ENCODE results near the gene CD247. TPM values are rescaled to one million over a fixed set of nuclear protein-coding genes. Genes with fewer than 3 reads are reported as not detected.

The CD247 gene
- total and polyA plus RNA-seq, 9 of the 15 experiments (the other 6 are each of a cell fraction or from before 2014, with no cell fraction given) = 0.08 to 0.42 (median 0.28) TPM; not detected in 5

GRCh38 chr1:167453123-167453522, 65.2 kb downstream of the CD247 start:
- no peaks in the 10 kb centered on the region for H3K9me3 ChIP-seq (replicated peaks; ENCODE audit: control insufficient read depth, insufficient read depth, low read depth, low read length)
- H3K27ac ChIP-seq (ENCODE audit: extremely low read depth, low read depth, low read length) = no peak overlapping the region
- no peaks in the 10 kb centered on the region for H3K79me2 ChIP-seq (ENCODE audit: control insufficient read depth, insufficient read depth, low read length)
- H4K20me1 ChIP-seq (replicated peaks; ENCODE audit: control insufficient read depth, insufficient read depth, low read length) = no peaks in the 10 kb centered on the region; the same call in 1 of the 2 replicates
- peaks cover 10 to 17% of the 10 kb centered on the region in 2 experiments for H3K4me1 ChIP-seq (replicated peaks in 1 of 2; ENCODE audit: control insufficient read depth in 2 of 2, insufficient read depth in 2 of 2, low read length in 2 of 2)
- DNase-seq (ENCODE audit: extremely low read depth in 1 of 4, low spot score in 3 of 4) = no peak
- FAIRE-seq = no peak
- in situ Hi-C loops (cut with MboI) (no loop called here), intact Hi-C loops (cut with micrococcal nuclease) (no loop called here)
- peaks cover 33 to 44% of the 10 kb centered on the region in 2 experiments for H3K27me3 ChIP-seq (ENCODE audit: control insufficient read depth in 2 of 2, insufficient read depth in 2 of 2, low read length in 2 of 2)
- H3K4me3 ChIP-seq = no peak overlapping the region
- no TSS peak for BruUV-seq (replicated peaks)
- H3K36me3 ChIP-seq (ENCODE audit: control insufficient read depth, insufficient read depth, low read length) = no peaks in the 10 kb centered on the region
- H3K4me2 ChIP-seq (ENCODE audit: insufficient read depth, low read length) = no peak overlapping the region
- no peak for ATAC-seq
- POLR2A ChIA-PET = interaction anchor here (1.0 kb wide), 2 partner anchors 12 to 180 kb away, joined by 3 to 6 read pairs; no protein-coding TSS in a partner anchor
- no peaks in the 10 kb centered on the region for H3K9me1 ChIP-seq (ENCODE audit: control insufficient read depth, insufficient read depth, low read length)
- WGBS (ENCODE audit: insufficient coverage, low coverage, missing lambda C conversion rate) = 7% methylated on average over 6 of the region's 6 CpGs
- CTCF ChIA-PET (ENCODE audit: low intra/inter-chr PET ratio) = no interaction called here
- no peak overlapping the region for H3K9ac ChIP-seq (ENCODE audit: insufficient read depth in 1 of 2, low read depth in 2 of 2, low read length in 2 of 2)
- H2AFZ ChIP-seq (ENCODE audit: low read depth, low read length) = no peak overlapping the region
- TF ChIP-seq SMARCA5 (IDR thresholded peaks at IDR 0.05) (no peak), TCF7L2 (IDR thresholded peaks at IDR 0.05; ENCODE audit: low read depth, low read length) (no peak), CBX2 (IDR thresholded peaks at IDR 0.05; ENCODE audit: insufficient read depth, low read length, poor library complexity, severe bottlenecking) (peak; percentile 64), KLF10 (CRISPR knock-in tag; IDR thresholded peaks at IDR 0.05) (no peak), IFI16 (CRISPR knock-in tag; IDR thresholded peaks at IDR 0.05) (no peak), ZFP36 (IDR thresholded peaks at IDR 0.05; ENCODE audit: low read depth, low read length, partially characterized antibody) (peak; percentile 17), BCL6 (CRISPR knock-in tag; IDR thresholded peaks at IDR 0.05) (no peak), JUND (IDR thresholded peaks at IDR 0.05; ENCODE audit: borderline replicate concordance, low read depth, low read length) (no peak), JUND (tag; IDR thresholded peaks at IDR 0.05; ENCODE audit: borderline replicate concordance, low read depth, low read length) (no peak), CREM (IDR thresholded peaks at IDR 0.05; ENCODE audit: low read depth) (no peak), NCOA1 (IDR thresholded peaks at IDR 0.05; ENCODE audit: low read depth) (no peak), RB1 (IDR thresholded peaks at IDR 0.05; ENCODE audit: low read depth) (no peak), RAD21 (CRISPR knock-in tag; conservative IDR thresholded peaks at IDR 0.05 in 1 of 2, IDR thresholded peaks at IDR 0.05 in 1 of 2) (no peak), ZNF23 (CRISPR knock-in tag; IDR thresholded peaks at IDR 0.05) (no peak), MAZ (CRISPR knock-in tag; conservative IDR thresholded peaks at IDR 0.05 in 1 of 2, IDR thresholded peaks at IDR 0.05 in 1 of 2) (no peak), HMGXB4 (CRISPR knock-in tag; IDR thresholded peaks at IDR 0.05) (no peak), HNRNPL (IDR thresholded peaks at IDR 0.05; ENCODE audit: low read depth, low read length) (no peak), ESRRA (IDR thresholded peaks at IDR 0.05; ENCODE audit: borderline replicate concordance, low read depth) (0 out of 2 replicates have a peak, but pooled peaks have one; percentile 48), SRSF3 (IDR thresholded peaks at IDR 0.05; ENCODE audit: insufficient read depth, low read length) (no peak), ZFP30 (CRISPR knock-in tag; IDR thresholded peaks at IDR 0.05; ENCODE audit: borderline replicate concordance) (no peak), TRIM28 (IDR thresholded peaks at IDR 0.05) (no peak), SMAD3 (CRISPR knock-in tag; conservative IDR thresholded peaks at IDR 0.05) (no peak), TFAM (CRISPR knock-in tag; conservative IDR thresholded peaks at IDR 0.05) (no peak), CREB3 (tag; conservative IDR thresholded peaks at IDR 0.05; ENCODE audit: low read depth) (no peak)
